ENCODE measurements around the gene FKBP4.

FKBP4 gene

DNA sequence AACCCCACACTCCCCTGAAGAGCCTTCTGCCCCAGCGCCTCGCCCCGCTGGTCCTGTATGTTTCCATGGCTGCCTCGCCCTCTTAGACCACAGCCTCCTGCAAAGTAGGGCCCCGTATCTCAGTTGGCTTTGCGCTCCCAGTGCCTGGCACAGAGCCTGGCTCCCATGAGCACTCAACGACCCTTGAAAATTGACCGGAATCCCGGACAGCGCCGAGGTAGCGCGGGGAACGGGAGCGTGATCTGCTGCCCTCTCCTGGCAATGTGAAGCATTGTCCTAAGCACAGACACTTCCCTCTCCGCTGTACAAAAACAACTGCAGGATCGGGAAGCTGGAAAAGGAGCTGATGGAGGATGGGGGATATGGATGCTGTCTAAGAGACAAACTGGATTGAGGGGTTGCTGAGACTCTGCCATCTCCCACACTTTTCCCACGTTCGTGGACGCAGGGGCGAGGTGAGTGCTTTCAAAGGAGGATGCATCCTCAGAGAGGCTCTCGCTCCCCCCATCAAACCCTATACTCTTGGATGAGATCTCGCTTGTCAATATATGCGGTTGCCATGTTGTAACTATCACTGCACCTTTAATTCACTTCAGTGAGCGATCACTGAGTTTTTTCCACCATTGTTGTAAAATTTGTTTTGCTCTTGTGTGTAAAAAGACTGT lies 10.7 kb upstream of the FKBP4 start:
- DNase-seq (ENCODE audit: low spot score): peak; percentile 40

DNA sequence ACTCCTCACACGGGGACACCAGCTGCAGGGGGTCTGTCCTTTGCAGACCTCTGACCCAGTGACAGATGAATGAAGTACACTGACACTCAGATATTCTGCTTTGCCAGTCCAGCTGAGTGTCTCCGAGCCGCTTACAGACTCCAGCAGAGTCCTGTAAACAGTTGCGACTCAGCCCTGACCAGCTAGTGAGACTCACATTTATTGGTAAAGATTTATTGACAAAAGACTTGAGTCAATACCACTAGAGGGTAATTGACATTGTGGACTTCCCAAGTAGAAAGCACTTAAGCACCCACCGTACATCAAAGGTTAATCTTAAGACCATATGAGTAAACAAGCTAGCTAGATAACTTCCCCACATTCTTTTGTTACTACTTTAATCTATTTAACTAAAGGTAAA lies 9.8 kb upstream of the FKBP4 start:
- no peak for DNase-seq (ENCODE audit: low spot score)

DNA sequence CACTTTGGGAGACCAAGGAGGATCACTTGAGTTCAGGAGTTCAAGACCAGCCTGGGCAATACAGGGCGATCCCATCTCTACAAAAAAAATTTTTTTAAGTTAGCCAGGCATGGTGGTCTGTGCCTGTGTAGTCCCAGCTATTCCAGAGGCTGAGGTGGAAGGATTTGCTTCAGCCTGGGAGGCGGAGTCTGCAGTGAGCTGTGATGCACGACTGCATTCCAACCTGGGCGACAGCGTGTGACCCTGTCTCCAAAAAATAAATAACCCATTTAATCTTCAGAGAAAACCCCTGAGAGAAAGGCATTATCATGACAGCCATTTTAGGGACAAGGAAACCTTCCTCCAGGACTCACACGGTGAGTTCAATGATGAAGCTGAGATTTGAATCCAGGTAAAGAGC lies 3.7 kb upstream of the FKBP4 start:
- DNase-seq (ENCODE audit: low spot score): no peak

DNA sequence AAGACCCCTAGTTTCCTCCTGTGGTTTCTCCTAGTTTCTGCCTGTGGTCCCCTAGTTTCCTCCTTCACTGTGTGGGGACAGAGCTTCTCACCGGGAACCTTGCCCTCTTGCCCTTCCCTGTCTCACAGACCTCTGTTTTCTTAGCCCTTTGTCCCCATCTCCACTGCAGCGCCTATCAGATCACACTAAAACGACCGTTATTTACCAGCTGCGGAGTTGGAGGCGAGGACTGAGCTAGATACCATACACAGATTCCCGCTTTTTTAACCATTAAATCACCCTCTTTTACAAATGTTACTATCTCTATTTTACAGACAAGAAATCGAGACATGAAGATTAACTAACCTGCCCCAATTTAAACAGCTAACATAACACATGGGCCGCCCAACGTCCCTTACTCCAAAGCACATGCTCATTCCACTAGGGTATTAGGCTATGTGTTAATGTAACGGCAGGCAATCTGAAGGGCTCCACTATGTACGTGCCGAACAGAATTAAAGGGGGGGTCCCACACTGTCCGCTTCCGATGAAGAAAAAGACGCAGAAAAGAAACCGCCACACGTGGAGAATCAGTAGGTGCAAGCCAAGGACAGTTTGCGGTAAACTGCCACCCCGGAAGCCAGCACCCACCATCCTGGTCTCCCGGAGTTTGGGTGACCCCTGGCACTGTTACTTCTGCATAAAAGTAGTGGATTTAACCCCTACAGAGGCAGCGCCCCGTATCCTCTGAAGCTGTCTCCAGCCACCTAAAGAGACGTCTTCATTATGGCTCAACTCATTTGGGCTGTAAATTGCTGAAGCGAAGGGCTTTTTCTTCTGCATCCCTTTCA lies 1.9 kb upstream of the FKBP4 start:
- no peak for DNase-seq (ENCODE audit: low spot score)

DNA sequence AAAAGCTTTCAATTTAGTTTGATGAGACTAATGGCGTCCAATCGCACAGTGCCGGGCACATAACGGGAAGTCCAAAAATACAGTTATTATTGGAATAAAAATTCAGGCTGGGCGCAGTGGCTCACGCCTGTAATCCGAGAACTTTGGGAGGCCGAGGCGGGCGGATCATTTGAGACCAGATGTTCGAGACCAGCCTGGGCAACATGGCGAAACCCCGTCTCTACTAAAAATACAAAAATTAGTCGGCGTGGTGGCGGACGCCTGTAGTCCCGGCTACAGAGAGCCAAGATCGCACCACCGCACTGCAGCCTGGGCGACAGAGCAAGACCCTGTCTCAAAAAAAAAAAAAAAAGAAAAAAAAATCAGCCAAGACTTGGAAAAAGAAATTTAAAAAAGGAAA lies 1.2 kb upstream of the FKBP4 start:
- DNase-seq (ENCODE audit: low spot score): no peak

DNA sequence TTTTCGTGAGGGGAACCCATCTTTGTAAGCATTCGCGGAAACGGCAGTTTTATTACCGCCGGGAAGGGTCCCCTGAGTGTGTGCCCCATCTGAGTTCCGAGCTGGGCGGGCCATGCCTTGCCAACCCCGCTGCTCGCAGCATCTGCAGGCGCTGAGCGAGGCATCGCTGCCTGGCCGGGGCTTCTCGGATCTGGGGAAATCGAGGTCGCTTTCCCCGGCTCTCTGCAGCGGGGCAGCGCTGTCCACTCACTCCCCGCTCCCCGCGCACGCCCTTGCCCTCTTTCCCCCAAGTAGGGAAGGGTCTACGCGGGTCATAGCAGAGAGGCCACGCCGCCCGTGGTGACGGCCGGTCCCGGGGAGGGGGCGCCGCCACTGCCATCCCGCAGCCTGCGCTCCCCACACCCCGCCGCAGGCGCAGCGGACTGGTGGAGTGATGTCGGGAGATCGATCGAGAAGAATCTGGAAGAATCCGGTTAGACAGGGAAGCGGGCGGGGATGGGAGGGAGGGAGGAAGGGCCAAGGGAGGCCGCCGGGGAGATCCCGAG lies 507 bp upstream of the FKBP4 start:
- DNase-seq (ENCODE audit: low spot score): no peak

DNA sequence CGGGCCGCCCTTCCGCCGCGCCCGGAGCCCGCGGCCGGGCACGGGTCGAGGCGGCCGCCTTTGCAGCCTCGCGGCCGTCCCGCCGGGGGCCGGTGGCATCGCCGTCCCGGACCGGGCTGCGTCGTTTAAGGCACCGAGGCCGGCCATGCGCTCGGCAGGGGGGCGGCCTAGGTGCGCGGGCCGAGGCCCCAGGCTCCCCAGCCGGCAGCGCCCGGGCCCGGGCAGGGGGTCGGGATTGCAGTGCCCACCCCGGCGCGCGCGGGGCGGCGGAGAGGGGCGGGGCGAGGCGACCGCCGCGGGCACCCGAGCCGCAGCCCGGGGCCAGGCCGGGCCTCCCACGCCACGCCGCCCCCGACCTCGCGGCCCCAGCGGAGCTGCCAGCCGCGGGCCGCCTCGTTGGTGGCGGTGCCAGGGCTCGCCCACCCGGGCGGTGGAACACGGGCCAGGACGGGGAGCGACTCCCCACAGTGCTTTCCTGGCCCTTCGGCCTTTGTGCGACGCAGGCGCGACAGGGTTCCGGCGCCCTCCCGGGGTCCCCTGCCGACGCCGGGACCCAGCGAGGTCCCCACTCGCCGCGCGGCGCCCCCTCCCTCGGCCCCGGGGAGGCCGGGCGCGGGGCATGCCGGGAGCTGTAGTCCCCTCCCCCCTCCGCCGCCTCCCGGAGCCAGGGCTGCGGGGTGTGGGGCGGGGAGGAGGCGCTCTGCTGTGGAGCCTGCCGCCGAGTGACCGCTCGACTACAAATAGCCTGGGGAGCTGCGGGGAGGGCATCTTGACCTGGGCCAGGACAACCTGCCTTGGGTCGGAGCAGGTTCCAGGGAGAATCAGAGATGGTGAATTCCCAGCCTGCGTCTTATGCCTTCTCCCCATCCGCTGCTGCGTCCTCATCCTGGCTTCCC lies 769 bp downstream of the FKBP4 start:
- DNase-seq (ENCODE audit: low spot score): peak; percentile 61

DNA sequence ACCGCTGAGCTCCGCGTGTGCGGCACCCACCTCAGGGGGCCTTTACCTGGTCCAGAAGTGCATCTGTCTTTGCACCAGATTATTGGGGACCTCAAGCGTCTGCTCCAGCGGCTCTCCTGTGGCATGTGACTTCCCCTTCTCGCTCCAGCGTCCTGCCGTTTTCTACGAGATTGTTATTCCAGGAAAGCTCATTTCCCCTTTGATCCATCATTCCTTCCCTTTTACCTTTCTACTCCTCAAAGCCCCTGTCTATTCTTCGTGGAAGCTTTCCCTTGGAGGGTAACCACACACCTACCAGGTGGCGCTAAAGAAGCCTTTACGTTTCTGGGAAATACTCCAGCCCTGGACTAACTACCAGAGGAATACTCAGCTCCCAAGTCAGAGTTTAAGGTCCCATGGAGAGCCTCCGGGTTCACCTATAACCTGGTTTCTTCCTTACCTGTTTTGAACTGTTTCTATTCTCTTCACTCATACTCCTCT lies 1.5 kb downstream of the FKBP4 start:
- DNase-seq (ENCODE audit: low spot score): no peak

DNA sequence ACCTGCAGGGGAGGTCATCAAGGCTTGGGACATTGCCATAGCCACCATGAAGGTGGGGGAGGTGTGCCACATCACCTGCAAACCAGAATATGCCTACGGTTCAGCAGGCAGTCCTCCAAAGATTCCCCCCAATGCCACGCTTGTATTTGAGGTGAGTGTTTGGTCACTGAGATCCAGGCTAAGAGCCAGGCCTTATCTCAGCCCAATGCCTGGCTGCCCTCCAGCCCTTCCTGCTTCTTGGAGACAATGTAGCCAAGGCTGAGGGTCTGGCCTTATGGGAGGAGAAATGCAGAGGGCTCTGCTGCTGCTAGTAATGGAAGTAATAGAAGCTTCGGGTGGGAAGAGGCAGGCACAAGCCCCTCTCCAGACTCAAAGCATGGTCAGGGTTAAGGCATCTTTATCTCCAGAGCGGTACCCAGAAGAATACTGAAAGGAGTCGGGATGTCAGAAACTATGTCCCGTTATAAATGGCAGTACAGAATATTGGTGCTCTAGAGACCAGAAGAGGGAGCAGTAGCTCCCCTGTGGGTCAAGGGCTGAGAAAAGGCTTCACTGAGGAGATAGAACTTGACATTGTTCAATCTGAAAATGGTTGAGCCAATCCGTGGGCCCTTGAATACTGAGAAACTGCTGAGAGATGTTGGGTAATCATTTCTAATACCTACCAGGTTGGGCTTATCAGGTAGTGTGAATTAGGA lies 3.1 kb downstream of the FKBP4 start:
- DNase-seq (ENCODE audit: low spot score): no peak

DNA sequence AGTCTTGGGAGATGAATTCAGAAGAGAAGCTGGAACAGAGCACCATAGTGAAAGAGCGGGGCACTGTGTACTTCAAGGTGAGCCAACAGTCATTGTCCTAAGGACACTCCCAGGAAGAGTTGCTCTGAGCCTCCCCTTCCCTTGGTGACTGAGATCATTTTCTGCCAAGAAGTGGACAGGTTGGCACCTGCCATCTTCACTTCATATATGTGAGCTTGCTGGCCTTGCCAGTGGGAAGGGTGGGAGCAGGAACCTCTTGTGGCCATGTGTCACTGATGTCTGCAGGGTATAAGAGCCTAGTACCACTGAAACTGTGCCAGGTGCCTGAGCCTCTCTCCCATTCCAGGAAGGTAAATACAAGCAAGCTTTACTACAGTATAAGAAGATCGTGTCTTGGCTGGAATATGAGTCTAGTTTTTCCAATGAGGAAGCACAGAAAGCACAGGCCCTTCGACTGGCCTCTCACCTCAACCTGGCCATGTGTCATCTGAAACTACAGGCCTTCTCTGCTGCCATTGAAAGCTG lies 5.3 kb downstream of the FKBP4 start:
- DNase-seq (ENCODE audit: low spot score): no peak

DNA sequence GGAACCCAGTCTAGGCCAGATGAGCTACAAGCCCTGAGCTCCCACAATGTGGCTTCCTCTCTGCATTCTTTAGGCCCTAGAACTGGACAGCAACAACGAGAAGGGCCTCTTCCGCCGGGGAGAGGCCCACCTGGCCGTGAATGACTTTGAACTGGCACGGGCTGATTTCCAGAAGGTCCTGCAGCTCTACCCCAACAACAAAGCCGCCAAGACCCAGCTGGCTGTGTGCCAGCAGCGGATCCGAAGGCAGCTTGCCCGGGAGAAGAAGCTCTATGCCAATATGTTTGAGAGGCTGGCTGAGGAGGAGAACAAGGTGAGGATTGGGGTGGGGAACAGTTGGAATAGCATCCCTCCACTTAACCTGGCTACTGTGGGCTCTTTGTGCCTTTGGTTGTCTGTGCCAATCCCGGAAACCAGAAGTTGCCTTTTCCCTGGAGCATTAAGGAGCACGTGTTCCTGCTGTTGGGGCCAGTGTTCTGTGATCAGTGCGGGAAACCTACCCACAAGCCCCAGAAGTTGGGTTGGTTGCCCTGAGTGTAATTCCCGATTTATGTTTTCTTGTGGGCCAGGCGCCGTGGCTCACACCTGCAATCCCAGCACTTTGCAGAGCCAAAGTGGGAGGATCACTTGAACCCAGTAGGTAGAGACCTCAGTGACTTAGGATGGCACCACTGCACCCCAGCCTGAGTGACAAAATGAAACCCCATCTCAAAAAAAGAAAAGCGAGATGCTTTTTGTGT lies 6.4 kb downstream of the FKBP4 start:
- DNase-seq (ENCODE audit: low spot score): no peak

DNA sequence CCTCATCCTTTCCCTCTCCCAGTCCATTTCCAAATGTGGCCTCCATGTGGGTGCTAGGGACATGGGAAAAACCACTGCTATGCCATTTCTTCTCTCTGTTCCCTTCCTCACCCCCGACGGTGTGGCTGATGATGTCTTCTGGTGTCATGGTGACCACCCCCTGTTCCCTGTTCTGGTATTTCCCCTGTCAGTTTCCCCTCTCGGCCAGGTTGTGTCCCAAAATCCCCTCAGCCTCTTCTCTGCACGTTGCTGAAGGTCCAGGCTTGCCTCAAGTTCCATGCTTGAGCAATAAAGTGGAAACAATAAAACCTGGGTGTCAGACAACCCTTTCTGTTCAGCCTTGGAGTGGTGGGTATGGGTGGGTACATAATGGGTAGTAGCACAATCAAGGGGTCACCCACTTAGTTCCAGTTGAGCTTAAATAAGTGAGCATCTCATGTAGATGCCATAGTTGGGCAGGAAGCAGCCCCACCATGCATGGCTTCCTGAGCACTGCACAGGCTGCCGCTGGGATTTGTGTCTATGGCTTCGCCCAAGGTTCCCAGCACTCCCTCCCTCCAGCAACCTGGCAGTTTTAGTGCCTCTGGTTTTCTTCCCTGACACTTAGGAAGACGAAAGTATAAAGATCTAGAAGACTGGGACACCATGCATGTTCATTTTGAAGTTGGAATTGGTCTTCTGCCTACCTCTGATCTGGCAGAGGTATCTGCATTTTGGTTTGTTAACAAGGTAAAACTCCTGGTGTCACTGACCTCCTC lies 9.0 kb downstream of the FKBP4 start:
- no peak for DNase-seq (ENCODE audit: low spot score)

DNA sequence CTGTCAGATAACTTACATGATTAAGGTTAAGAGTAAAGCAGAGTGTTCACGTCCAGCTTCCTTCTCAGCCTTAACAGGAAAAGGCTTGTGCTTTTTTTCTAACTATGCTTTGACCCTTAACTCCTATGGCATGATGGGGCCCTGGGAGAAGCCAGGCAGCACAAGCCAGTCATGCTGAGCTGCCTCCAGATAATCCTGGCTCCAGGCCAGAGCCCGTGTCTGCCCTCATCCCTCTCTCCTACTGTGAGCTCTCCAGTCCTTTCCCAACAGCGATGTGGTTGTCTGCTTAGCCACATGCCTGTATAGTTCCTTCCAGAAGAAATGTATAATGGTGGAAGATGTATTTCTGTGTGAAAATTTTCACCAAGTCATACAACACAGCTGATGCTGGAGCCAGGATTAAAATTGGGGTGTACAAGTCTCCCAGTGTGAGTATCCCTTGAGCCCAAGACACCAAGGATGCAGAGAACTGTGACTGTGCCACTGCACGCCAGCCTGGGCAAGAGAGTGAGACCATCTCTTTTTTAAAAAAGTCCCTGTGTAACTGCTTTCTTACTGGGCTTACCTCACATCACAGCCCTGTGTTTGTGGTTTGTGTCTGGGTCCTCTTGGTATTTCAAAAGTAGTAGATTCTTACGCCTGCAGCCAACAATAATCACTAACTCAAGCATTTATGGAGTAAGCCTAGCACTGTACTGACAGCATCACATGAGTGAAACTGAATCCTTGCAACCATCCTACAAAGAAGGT lies 9.8 kb downstream of the FKBP4 start:
- DNase-seq (ENCODE audit: low spot score): no peak

DNA sequence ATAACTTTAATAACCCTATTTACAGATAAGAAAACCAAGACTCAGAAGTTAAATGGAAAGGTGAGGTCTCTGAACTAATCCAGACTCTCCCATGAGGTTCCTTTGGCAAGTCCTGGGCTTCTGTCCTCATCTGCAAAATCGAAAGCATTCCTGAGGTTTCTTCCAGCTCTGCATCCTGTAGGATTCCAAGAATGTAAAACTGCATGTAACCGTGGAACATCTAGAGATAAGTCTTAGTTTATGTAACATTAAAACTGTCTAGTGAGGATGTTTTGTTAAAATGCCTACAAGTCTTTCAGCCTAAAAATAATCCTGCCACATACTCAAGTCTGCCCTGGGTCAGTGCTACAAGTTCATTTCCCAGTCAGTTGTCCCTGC lies 10.4 kb downstream of the FKBP4 start:
- no peak for DNase-seq (ENCODE audit: low spot score)

DNA sequence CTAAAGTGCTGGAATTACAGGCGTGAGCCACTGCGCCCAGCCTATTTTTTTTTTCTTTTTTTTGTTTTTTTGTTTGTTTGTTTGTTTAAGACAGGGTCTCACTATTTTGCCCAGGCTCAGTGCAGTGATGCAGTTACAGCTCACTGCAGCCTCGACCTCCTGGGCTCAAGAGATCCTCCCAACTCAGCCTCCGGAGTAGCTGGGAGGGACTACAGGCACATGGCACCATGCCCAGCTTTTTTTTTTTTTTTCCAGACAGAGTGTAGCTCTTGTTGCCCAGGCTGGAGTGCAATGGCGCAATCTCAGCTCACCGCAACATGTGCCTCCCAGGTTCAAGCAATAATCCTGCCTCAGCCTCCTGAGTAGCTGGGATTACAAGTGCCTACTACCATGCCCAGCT lies 11.9 kb downstream of the FKBP4 start:
- no peak for DNase-seq (ENCODE audit: low spot score)

DNA sequence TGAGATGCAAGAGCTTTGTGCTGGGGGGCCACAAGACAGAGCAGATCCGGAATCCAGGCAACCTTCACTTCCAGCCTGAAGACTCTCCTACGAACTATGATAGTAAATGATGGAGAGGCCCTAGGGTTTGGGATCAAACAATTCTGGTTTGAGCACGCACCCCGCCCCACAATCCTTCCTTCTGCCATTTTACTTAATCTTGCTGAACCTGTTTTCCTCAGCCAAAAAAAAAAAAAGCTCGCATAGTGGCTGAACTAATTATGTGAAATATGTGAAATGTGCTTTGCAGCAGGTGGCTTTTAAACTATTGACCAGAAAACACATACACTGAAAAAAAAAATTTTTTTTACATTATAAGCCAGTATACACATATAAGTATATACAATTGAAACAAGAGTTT lies 17.0 kb downstream of the FKBP4 start:
- DNase-seq (ENCODE audit: low spot score): no peak

DNA sequence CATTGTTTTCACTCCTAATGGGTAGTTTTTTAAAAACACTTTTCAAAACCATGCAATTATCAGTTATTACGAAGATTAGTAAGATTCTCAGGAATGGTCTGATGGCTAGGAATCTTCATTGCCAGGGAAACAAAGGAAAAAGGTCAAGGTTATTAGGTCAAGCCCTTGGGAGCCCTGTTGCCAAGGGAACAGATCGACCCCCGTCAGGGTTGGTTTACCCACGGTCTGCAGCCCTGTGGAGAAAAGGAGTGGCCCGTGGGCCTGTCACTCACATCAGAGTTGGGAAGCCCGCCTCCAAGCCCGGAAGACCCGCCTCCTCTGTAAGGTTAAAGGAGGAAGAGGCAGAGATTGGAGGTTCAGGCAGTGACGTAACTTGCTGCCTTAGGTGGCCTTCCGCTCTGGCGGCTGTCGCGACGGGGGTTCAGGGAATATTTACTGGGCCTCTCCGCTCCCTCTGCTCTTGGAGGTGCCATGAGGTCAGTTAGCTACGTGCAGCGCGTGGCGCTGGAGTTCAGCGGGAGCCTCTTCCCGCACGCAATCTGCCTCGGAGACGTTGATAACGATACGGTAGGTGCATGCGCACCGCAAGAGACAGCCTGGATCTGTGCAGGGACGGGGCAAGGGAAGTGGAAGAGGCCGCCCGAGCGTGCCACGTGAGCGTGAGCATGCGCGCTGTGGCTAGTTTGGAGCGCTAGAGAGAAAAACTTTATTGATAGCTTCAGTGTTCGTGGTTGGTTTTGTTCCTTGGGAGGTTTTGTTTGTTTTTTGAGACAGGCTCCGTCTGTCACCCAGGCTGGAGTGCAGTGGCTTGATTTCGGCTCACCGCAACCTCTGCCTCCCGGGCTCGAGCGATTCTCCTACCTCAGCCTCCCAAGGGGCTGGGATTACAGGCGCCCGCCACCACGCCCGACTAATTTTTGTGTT lies 17.8 kb downstream of the FKBP4 start, which contains the start of gene ITFG2:
Gene ITFG2, plus strand, starts transcription at position 379 of the 924 bp plus-strand sequence. Its CDS starts 93 bp downstream, at position 472.
- DNase-seq (ENCODE audit: low spot score): peak; percentile 99
